Limb (tissue), 2 donors: ENCODE results near the gene KDM7A.

ENCODE experiments used
- DNase-seq, 2 donors: peaks; one replicate each; pipeline ENCODE4 v3.0.0-alpha.2; 2016; ENCODE audit errors: extremely low spot score in 2 of 2

KDM7A gene

GRCh38 chr7:140056431-140057142, 120.2 kb downstream of the KDM7A start:
- no peak for DNase-seq

GRCh38 chr7:140055833-140056232, 121.0 kb downstream of the KDM7A start:
- DNase-seq: no peak

DNA sequence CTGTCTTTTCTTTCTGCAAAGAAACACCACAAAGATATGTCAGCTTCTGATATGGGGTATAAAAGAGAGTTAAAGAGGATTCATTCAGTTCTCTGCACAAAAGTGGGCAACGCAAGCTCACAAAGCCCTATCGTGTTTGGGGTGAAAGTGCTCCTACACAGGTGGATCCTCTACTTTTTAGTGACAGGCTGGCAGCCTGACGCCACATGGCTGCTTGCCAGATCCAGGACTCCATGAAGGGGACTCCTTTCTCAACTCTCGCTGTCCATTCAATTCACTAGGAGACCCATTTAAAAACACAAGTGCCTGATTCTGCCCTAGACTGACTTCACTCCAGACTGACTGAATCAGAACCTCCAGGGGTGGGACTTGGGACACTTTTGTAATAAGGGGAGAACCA, 122.0 kb downstream of the KDM7A start:
- DNase-seq: no peak

- no peak for DNase-seq
These were observed 122.8 kb downstream of the KDM7A start for GRCh38 chr7:140053812-140054539.

DNA sequence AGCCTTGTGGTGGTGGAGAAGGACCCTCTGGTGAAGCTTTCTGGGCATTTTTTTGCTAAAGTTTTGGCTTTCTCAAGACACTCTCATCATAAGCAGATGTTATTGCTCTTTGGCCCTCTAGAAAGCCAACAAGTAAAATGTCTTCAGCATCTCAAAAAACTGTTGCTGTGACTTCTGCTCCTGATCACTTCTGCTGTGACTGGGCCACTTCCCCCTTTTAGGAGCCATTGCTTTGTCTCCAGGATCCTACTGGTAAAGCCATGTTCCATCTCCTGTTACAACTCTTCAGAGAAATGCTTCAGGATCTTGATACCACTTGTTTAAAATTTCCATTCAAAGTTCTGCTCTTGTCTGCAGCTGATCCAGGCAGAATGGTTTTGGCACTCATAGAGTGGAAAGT, 125.0 kb downstream of the KDM7A start:
- DNase-seq: no peak

DNA sequence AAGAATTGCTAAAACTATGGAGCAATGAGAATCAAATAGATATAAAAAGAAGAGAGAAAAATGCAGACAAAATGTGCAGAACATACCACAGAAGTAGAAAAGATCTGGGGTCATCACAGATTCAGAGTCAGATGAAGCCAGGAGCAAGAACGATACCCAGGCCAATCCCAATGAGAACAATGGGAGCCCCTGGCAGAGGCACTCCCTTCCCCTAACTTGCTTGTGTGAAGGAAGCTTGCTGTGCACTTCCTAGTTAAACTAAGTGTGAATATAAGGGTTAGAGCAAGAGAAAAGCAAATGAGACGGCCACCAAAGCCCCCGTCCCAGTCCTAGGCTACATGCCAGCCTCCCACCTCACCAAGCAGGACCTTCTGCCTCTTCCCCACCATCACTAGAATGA, 126.7 kb downstream of the KDM7A start:
- DNase-seq: no peak

GRCh38 chr7:140049339-140050024, 127.3 kb downstream of the KDM7A start:
- no peak for DNase-seq

GRCh38 chr7:140048989-140049338, 127.8 kb downstream of the KDM7A start:
- DNase-seq: no peak

- DNase-seq: no peak
These were observed 128.6 kb downstream of the KDM7A start for GRCh38 chr7:140048138-140048537.

DNA sequence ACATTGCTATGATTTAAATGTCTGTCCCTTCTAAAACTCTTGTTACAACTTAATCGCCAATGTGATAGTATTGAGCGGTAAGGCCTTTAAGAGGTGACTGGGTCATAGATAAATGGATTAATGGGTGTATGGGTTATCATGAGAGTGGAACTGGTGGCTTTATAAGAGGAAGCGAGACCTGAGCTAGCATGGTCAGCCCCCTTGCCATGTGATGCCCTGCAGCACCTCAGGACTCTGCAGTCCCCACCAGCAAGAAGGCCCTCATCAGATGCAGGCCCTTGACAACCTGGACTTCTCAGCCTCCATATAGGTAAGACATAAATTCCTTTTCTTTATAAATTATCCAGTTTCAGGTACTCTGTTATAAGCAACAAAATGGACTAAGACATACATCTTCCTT, 129.6 kb downstream of the KDM7A start:
- DNase-seq: no peak

GRCh38 chr7:140045697-140046096, 131.1 kb downstream of the KDM7A start:
- no peak for DNase-seq

DNA sequence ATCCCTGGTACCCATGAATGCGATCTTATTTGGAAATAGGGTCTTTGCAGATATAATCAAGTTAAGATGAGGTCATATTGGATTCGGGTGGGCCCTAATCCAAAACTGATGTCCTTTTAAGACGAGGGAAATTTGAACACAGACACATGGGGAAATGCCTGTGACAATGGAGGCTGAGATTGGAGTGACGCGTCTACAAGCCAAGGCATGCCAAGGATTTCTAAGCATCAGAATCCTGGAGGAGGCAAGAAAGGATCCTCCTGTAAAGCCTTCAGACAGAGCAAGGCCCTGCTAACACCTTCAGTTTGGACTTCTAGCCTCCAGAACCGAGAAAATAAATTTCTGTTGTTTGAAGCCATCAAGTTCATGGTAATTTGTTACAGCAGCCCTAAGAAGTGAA, 132.5 kb downstream of the KDM7A start:
- no peak for DNase-seq

GRCh38 chr7:140042386-140042670, 134.5 kb downstream of the KDM7A start:
- DNase-seq: no peak

DNA sequence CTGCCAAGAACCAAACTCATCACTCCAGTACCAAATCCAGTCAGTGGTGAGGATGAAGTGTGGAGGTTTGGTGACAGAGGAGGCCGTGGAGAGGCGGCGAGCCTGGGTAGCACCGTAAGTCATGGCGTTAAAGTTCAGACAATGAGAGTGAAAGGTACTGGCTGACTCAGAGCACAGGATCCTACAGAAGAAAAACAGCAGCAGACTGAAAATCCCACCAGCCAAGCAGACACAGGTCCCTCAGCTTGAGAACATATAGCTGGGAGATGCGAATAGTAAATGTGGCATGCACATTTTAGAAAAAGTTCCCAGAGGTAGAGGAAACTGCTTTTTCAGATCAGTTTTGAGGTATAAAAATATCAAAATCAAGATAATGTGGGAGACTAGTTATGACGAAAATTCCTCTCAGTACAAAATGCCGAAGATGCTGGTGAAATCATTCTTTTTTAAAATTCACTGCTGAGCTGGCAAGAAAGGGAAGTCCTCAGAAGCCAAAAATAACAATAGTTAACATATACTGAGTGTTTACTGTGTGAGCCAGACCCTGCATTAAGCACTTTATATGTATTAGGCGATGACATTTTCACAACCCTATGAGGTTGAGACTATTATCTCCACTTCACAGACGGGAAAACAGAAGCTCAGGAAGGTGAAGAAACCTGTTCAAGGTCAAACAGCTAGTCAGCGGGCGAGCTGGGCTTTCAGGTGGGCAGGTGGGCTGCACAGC, 135.0 kb downstream of the KDM7A start:
- DNase-seq: no peak

DNA sequence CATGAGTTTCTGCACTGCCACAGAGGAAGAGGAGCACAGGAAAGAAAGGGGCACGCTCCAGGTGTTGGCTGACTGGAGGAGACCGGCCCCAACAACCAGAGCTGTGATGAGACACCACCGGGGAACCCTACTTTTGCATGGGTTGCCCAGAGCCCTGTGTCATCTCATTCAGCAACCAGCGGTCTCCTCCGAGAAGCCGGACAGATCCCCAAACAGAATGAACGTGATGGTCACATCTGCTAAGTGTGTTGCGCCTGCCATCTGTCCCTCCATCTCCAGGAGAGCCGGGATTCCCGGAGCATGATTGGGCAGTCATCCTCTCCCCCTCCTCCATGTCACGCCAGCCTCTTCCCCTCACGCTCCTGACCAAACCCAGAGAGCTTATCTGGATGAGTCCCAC, 136.9 kb downstream of the KDM7A start:
- no peak for DNase-seq

DNA sequence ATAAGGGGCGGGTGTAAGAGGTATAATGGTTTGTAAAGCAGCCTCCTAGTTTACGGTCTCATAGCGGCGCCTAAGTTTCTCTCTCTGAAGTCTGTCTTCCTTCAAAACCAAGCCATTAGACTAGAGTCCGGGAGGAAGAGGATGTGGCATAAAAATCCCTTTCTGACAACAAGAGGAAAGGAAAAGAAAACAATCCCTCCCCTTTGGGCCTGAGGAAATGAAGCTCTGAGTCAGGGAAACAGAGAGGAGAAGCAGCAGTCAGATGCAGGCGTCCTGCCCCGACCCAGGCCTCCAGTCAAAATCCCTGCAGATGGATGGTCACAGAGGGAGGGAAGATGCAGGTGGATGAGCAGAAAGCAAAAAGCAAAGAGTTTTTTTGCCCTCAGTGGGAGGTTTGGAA, 137.7 kb downstream of the KDM7A start:
- DNase-seq: no peak

DNA sequence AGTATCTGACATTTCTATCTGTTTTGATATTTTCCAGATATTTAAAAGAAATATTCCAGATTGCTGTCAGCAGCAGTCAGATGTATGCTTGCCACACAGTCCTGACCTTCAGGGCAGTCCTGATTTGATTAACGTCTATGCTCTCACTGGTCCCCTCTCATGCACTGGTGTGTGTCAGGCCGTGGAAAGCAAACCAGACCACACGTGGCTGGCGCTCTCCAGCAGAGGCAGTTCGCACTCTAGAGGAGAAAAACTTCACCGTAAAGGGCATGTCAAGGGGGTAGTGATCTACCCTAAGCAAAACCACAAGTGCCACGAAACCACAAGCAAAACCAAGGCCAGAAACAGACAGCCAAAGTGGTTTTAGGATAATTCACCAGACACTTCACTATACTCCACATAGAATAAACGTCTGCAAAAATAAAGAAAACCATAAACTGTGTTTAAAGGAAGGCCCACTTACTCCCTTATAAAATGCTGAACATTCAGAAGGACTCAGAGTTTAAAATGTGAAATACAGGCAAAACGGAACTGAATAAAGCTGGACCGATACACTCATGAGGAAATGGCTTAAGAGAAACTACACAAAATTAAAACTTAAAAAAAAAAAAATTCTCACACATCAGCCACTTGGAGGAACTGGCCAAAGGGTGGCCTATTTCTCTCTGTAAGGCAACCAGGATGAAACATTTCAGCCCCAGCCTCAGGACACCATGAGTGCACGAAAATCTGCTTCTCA, 140.4 kb downstream of the KDM7A start:
- no peak for DNase-seq

DNA sequence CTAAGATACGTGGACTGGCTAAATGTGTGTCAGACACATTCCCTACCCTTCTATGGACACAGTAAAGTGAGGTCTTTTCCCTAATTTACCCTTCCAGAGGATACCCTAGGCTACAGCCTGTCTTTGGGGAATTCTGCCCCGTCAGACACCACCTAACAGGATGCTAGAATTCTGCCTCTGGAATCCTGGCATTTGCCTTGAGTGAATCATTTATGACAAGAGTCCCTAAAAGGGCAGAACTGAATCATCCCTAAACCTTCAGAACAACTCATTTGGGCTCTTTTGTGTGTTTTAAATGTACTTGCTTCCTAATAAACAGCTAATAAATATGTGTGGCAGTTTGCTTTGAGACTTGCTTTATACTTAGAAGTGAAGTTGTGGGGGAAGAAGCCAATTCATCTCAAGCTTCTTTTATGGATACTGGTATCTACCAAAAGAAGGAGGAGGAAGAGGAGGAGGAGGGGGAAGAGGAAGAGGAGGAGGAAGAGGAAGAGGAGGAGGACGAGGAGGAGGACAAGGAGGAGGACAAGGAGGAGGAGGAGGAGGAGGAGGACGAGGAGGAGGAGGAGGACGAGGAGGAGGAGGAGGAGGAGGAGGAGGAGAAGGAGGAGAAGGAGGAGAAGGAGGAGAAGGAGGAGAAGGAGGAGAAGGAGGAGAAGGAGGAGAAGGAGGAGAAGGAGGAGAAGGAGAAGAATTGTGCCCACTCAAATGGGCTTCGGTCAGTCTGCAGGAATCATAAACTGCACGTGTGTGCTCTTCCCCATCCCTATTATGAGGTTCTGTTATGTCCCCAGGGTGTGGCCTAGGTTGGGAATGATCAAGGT, 141.2 kb downstream of the KDM7A start:
- DNase-seq: no peak
